DND-41 (cell line): ENCODE data around the gene RNF152.

ENCODE experiments used
- ATAC-seq: fragments of 200-7000 bp; cut with Tn5 transposase; 3 replicates; pipeline ENCODE4 v1.9.1; 2021; ENCODE audit warnings: low read depth; ENCODE audit not compliant: insufficient read depth
- DNase-seq: peaks from one replicate; pipeline ENCODE4 v3.0.0-alpha.2; 2020
- H2AFZ ChIP-seq: 2 replicates; pipeline ENCODE4 v1.6.0; 2012; ENCODE audit warnings: low read depth, low read length
- H3K27ac ChIP-seq: 2 replicates; pipeline ENCODE4 v1.5.1; 2012; ENCODE audit warnings: low read length, inconsistent platforms
- H3K27me3 ChIP-seq: fragments of 200-600 bp; sonication (generic); 2 replicates; pipeline ENCODE4 v1.6.0; 2012; ENCODE audit warnings: low read length, mild to moderate bottlenecking, inconsistent platforms; ENCODE audit not compliant: insufficient read depth, poor library complexity
- H3K36me3 ChIP-seq: 2 replicates; pipeline ENCODE4 v1.5.1; 2012; ENCODE audit warnings: low read length, inconsistent platforms; ENCODE audit not compliant: insufficient read depth
- H3K4me1 ChIP-seq: 2 replicates; pipeline ENCODE4 v1.5.1; 2012; ENCODE audit warnings: mild to moderate bottlenecking, low read length; ENCODE audit not compliant: insufficient read depth
- H3K4me2 ChIP-seq: 2 replicates; pipeline ENCODE4 v1.6.0; 2012; ENCODE audit warnings: mild to moderate bottlenecking, moderate library complexity, low read length, inconsistent platforms; ENCODE audit not compliant: insufficient read depth
- H3K4me3 ChIP-seq, 2 experiments: fragments of 200-600 bp in 1 of 2; shearing (Covaris generic) in 1 of 2; 2 replicates each; pipeline ENCODE4 v1.5.1; 2012 to 2016; ENCODE audit warnings: inconsistent platforms in 2 of 2, low read length in 2 of 2, mild to moderate bottlenecking in 2 of 2, low read depth in 1 of 2, moderate library complexity in 1 of 2
- H3K79me2 ChIP-seq: 2 replicates; pipeline ENCODE4 v1.6.0; 2012; ENCODE audit warnings: low read length, inconsistent platforms; ENCODE audit not compliant: insufficient read depth
- H3K9ac ChIP-seq: 2 replicates; pipeline ENCODE4 v1.6.0; 2012; ENCODE audit warnings: low read depth, mild to moderate bottlenecking, inconsistent platforms, low read length, moderate library complexity
- H3K9me3 ChIP-seq: 2 replicates; pipeline ENCODE4 v1.5.1; 2012; ENCODE audit warnings: low read length, moderate library complexity, mild to moderate bottlenecking, inconsistent platforms; ENCODE audit not compliant: insufficient read depth, severe bottlenecking
- H4K20me1 ChIP-seq: 2 replicates; pipeline ENCODE4 v1.6.0; 2012; ENCODE audit warnings: low read length; ENCODE audit not compliant: insufficient read depth
- EZH2 ChIP-seq: IDR thresholded peaks from 3 replicates; pipeline ENCODE4 v1.6.1; 2012; ENCODE audit warnings: borderline replicate concordance, low read depth, mild to moderate bottlenecking, moderate library complexity, low read length, inconsistent platforms; ENCODE audit not compliant: severe bottlenecking
- TF ChIP-seq, protein P1 (sequence below): IDR thresholded peaks from 2 replicates; pipeline ENCODE4 v1.5.1; 2012; ENCODE audit warnings: borderline replicate concordance, low read length, moderate library complexity, mild to moderate bottlenecking; ENCODE audit not compliant: poor library complexity, severe bottlenecking; ENCODE audit errors: extremely low read depth

RNF152 gene

DNA sequence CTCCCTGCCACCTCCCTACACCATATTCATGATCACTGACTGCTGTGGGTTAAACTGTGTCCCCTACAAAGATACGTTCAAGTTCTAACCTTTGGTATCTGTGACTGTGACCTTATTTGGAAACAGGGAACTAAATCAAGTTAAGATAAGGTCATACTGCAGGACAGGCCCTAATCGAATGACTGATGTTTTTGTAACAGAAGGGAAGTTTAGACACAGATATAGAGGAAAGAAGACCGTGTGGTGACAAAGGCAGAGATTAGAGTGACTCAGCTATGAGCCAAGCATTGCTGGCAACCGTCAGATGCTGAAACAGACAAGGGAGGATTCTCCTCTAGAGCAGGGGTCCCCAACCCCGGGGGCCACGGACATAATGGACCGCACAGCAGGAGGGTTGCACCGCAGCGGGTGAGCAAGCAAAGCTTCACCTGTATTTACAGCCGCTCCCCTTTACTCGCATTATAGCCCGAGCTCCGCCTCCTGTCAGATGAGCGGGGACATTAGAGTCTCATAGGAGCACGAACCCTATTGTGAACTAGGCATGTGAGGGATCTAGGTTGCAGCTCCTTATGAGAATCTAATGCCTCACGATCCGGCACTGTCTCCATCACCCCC lies 28.9 kb upstream of the RNF152 start:
- ATAC-seq (no peak), DNase-seq (no peak)
- no peaks in the 10 kb centered on the region for H3K9me3 ChIP-seq
- no peak overlapping the region for H2AFZ ChIP-seq
- H4K20me1 ChIP-seq, result no peaks in the 10 kb centered on the region
- TF ChIP-seq EZH2, result no peak
- TF ChIP-seq, protein P1, sequence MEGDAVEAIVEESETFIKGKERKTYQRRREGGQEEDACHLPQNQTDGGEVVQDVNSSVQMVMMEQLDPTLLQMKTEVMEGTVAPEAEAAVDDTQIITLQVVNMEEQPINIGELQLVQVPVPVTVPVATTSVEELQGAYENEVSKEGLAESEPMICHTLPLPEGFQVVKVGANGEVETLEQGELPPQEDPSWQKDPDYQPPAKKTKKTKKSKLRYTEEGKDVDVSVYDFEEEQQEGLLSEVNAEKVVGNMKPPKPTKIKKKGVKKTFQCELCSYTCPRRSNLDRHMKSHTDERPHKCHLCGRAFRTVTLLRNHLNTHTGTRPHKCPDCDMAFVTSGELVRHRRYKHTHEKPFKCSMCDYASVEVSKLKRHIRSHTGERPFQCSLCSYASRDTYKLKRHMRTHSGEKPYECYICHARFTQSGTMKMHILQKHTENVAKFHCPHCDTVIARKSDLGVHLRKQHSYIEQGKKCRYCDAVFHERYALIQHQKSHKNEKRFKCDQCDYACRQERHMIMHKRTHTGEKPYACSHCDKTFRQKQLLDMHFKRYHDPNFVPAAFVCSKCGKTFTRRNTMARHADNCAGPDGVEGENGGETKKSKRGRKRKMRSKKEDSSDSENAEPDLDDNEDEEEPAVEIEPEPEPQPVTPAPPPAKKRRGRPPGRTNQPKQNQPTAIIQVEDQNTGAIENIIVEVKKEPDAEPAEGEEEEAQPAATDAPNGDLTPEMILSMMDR, result no peak
- no peak overlapping the region for H3K4me3 ChIP-seq
- H3K27me3 ChIP-seq, result peaks cover 4% of the 10 kb centered on the region
- H3K79me2 ChIP-seq, result no peaks in the 10 kb centered on the region
- no peak overlapping the region for H3K27ac ChIP-seq
- no peaks in the 10 kb centered on the region for H3K4me1 ChIP-seq
- no peak overlapping the region for H3K9ac ChIP-seq
- H3K4me2 ChIP-seq, result no peak overlapping the region
- H3K36me3 ChIP-seq, result no peaks in the 10 kb centered on the region

- H3K9me3 ChIP-seq, result no peaks in the 10 kb centered on the region
- H3K79me2 ChIP-seq, result no peaks in the 10 kb centered on the region
- no peak overlapping the region for H3K27ac ChIP-seq
- no peak overlapping the region for H2AFZ ChIP-seq
- H3K36me3 ChIP-seq, result no peaks in the 10 kb centered on the region
- DNase-seq, result no peak
- H3K4me3 ChIP-seq, result no peak overlapping the region
- H3K4me2 ChIP-seq, result no peak overlapping the region
- H3K27me3 ChIP-seq, result peaks cover 4% of the 10 kb centered on the region
- H3K9ac ChIP-seq, result no peak overlapping the region
- ATAC-seq, result no peak
- no peaks in the 10 kb centered on the region for H3K4me1 ChIP-seq
- H4K20me1 ChIP-seq, result no peaks in the 10 kb centered on the region
- TF ChIP-seq EZH2, result no peak
- TF ChIP-seq, protein P1, result no peak
These were observed 25.0 kb upstream of the RNF152 start for GRCh38 chr18:61917818-61918217.

GRCh38 chr18:61912476-61912875 lies 19.7 kb upstream of the RNF152 start:
- Histone ChIP-seq H3K9me3 (no peaks in the 10 kb centered on the region), H3K27me3 (no peaks in the 10 kb centered on the region), H3K4me1 (no peaks in the 10 kb centered on the region), H4K20me1 (no peaks in the 10 kb centered on the region), H3K4me3 (no peak overlapping the region), H3K36me3 (no peaks in the 10 kb centered on the region), H3K4me2 (no peak overlapping the region), H3K27ac (no peak overlapping the region), H3K9ac (no peak overlapping the region), H2AFZ (no peak overlapping the region), H3K79me2 (no peaks in the 10 kb centered on the region)
- ATAC-seq (no peak), DNase-seq (no peak)
- TF ChIP-seq, protein P1, result no peak
- TF ChIP-seq EZH2, result no peak
